ENCODE measurements around the gene MAN1C1. TPM values are rescaled to one million over a fixed set of nuclear protein-coding genes. Genes with fewer than 3 reads are reported as not detected.

The MAN1C1 gene
- total and polyA plus RNA-seq, 9 of the 15 experiments (the other 6 are each of a cell fraction or from before 2014, with no cell fraction given) = 0.04 to 0.44 (median 0.10) TPM; not detected in 3

DNA sequence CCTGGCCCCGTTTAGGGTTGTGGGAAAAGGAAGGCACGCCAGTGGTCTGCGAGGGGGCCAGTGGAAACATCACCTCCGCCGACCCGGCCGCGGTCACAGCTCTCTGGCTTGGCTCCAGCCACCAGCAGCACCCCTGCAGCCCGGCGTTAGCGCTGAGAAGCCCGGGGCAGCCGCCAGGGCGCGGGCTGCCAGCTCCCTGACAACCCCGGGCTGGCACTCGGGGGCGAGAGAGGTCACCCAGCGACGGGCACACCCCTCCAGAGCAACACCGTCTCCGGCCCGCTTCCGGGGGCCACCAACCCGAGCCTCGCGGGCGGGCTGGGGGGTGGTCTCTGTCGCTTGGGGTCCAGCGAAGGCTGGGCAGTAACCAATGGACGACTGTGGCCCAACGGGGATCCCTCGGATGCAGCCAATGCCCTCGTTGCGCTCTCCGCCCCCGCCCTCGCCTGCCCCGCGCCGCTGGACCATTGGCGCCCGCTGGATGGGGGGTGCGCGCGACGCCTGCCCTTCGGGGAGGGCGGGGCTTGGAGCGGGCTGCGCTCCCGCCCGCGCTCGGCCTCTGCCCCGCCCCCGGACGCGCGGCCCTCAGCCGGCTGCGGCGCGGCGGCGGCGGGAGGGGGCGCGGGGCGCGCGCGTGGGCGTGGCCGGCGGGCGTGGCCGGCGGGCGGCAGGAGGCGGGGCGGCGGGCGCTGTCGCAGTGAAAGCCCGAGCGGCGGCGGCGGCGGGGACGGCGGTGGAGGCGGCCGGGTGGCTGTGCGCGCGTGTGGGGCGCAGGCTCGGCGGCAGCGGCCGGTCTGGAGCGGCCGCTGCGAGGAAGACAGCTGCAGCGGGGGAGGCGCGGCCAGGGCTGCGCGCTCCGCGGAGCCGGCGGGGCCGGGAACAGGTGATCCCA, at the start of gene MAN1C1 (continued):
- TF ChIP-seq, protein P1, sequence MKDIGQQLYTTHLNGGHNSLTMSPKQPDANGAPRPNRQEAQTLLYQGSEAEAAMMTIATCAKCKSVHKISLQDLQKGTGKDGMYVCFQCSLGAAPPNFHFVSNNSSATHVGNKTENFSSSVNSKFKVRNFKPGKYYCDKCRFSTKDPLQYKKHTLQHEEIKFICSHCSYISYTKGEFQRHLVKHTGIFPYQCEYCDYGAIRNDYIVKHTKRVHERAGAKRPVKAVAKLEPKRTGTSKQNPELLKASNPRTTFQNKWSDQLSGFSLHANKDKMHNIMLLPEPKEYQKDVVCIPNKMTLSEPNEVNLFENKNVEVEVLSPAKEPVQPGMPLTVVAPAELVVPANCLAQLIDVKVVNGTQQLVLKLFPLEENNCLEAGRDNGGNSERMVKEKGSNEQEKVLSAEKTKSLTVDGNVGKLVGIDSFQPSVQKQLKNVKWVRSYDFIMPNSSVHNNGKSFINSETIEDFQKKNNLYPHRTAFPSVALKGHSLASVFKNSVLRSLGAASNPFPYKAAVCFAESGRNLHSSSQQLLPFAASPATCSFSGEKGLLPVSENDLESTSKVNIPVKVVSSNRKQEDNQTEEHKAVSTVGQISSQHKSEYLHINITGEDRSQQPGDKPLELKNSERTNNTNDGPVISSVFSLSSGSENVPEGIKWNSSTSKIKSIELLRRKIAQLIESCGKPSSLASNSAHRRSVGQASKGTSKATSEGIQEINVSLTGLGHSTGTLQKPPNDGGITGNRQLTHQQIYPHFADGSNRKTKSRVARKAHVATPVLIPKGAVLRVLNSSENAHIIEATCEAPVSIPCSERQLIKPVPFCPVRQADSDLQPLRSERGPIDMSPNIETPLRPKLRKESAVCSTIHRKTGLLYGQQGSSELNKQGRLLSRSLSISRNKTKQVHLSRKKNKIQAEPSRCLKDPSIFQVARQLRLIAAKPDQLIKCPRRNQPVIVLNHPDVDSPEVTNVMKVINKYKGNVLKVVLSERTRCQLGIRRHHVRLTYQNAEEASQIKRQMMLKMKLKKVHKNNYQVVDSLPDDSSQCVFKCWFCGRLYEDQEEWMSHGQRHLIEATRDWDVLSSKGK (CRISPR knock-in tag; IDR thresholded peaks at IDR 0.05) = no peak
- TF ChIP-seq ZNF23 (CRISPR knock-in tag; IDR thresholded peaks at IDR 0.05) = no peak
- TF ChIP-seq, protein P2, sequence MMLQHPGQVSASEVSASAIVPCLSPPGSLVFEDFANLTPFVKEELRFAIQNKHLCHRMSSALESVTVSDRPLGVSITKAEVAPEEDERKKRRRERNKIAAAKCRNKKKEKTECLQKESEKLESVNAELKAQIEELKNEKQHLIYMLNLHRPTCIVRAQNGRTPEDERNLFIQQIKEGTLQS (IDR thresholded peaks at IDR 0.05) = no peak
- TF ChIP-seq, protein P2 (CRISPR knock-in tag; conservative IDR thresholded peaks at IDR 0.05) = no peak
- TF ChIP-seq ZNF551 (CRISPR knock-in tag; IDR thresholded peaks at IDR 0.05) = no peak
- TF ChIP-seq ZNF589 (CRISPR knock-in tag; IDR thresholded peaks at IDR 0.05; ENCODE audit: low read depth) = no peak
- TF ChIP-seq ZNF3 (CRISPR knock-in tag; IDR thresholded peaks at IDR 0.05) = no peak
- TF ChIP-seq ZNF766 (CRISPR knock-in tag; conservative IDR thresholded peaks at IDR 0.05) = 0 out of 2 replicates have a peak, but pooled peaks have one; percentile 42
- TF ChIP-seq, protein P3, sequence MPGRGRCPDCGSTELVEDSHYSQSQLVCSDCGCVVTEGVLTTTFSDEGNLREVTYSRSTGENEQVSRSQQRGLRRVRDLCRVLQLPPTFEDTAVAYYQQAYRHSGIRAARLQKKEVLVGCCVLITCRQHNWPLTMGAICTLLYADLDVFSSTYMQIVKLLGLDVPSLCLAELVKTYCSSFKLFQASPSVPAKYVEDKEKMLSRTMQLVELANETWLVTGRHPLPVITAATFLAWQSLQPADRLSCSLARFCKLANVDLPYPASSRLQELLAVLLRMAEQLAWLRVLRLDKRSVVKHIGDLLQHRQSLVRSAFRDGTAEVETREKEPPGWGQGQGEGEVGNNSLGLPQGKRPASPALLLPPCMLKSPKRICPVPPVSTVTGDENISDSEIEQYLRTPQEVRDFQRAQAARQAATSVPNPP (IDR thresholded peaks at IDR 0.05; ENCODE audit: borderline replicate concordance, insufficient read depth, insufficient read length) = no peak
- peak; percentile 73 for TF ChIP-seq NFIC (IDR thresholded peaks at IDR 0.05)
- TF ChIP-seq ZNF764 (CRISPR knock-in tag; IDR thresholded peaks at IDR 0.05; ENCODE audit: low read depth) = no peak
- no peak for TF ChIP-seq SOX6 (IDR thresholded peaks at IDR 0.05)
- no peak for TF ChIP-seq ZNF644 (tag; IDR thresholded peaks at IDR 0.05; ENCODE audit: low read depth)
- TF ChIP-seq PHB2 (IDR thresholded peaks at IDR 0.05; ENCODE audit: low read depth) = no peak
- TF ChIP-seq, protein P4, sequence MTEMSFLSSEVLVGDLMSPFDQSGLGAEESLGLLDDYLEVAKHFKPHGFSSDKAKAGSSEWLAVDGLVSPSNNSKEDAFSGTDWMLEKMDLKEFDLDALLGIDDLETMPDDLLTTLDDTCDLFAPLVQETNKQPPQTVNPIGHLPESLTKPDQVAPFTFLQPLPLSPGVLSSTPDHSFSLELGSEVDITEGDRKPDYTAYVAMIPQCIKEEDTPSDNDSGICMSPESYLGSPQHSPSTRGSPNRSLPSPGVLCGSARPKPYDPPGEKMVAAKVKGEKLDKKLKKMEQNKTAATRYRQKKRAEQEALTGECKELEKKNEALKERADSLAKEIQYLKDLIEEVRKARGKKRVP (CRISPR knock-in tag; IDR thresholded peaks at IDR 0.05) = no peak
- TF ChIP-seq ZNF384 (IDR thresholded peaks at IDR 0.05; ENCODE audit: low read depth, low read length) = no peak
